T-cell (primary cell): ENCODE data around the gene AIG1. TPM values are rescaled to one million over a fixed set of nuclear protein-coding genes. Genes with fewer than 3 reads are reported as not detected.

Source experiments
- ATAC-seq, 4 experiments: fragments of 200-7000 bp in 3 of 4; fragments of 150-1000 bp in 1 of 4; cut with Tn5 transposase; replicated peaks in 1 of 4; 1 replicate in 3 of 4; 2 replicates in 1 of 4; pipeline ENCODE4 v1.10.0; 2021; ENCODE audit warnings: moderate library complexity in 3 of 4, mild to moderate bottlenecking in 2 of 4, moderate number of reproducible peaks in 1 of 4
- CTCF ChIA-PET, 2 donors: fragments of 300-600 bp; sonication (Branson Sonifier 250); formaldehyde crosslinking; loops; one replicate each; lab custom pipeline; 2022; ENCODE audit warnings: antibody characterized with exemption in 2 of 2; lab: Charles Lee
- POLR2A ChIA-PET, 2 donors: fragments of 300-600 bp; sonication (Branson Sonifier 250); formaldehyde crosslinking; loops; one replicate each; lab custom pipeline; 2022; ENCODE audit warnings: antibody characterized with exemption in 2 of 2; lab: Charles Lee
- DNase-seq, 35 experiments: peaks; one replicate each; pipeline versions ENCODE4 v3.0.0 to v3.0.0-alpha.2; 2013 to 2023
- H3K27ac ChIP-seq: one replicate; pipeline ENCODE4 v1.5.1; 2013; ENCODE audit warnings: low read length
- H3K27me3 ChIP-seq, 2 experiments: replicated peaks in 1 of 2; 1 replicate in 1 of 2; 2 replicates in 1 of 2; pipeline versions ENCODE4 v1.6.1 to v1.7.0; 2013; ENCODE audit warnings: low read length in 1 of 2, mixed read lengths in 1 of 2; ENCODE audit not compliant: control insufficient read depth in 2 of 2, insufficient read depth in 2 of 2; ENCODE audit errors: extremely low read depth in 1 of 2
- H3K36me3 ChIP-seq, 2 donors: 1 replicate in 1 of 2; 2 replicates in 1 of 2; pipeline versions ENCODE4 v1.6.1 to v1.7.0; 2013; ENCODE audit warnings: low read length in 1 of 2; ENCODE audit not compliant: control insufficient read depth in 2 of 2, insufficient read depth in 1 of 2; ENCODE audit errors: extremely low read depth in 1 of 2
- H3K4me1 ChIP-seq, 2 experiments: 1 replicate in 1 of 2; 2 replicates in 1 of 2; pipeline versions ENCODE4 v1.6.1 to v1.7.0; 2013; ENCODE audit warnings: low read length in 2 of 2, mixed read lengths in 1 of 2; ENCODE audit not compliant: insufficient read depth in 2 of 2, control insufficient read depth in 1 of 2; ENCODE audit errors: extremely low read depth in 1 of 2
- H3K4me3 ChIP-seq, 2 donors: 1 replicate in 1 of 2; 2 replicates in 1 of 2; pipeline versions ENCODE4 v1.5.1 to v1.7.0; 2013; ENCODE audit warnings: mild to moderate bottlenecking in 2 of 2, low read length in 1 of 2, moderate library complexity in 1 of 2; ENCODE audit not compliant: control insufficient read depth in 1 of 2; ENCODE audit errors: extremely low read depth in 1 of 2
- H3K9me3 ChIP-seq: 2 replicates; pipeline ENCODE4 v1.7.0; 2013
- H3K27ac Mint-ChIP-seq, 2 donors: one replicate each; pipeline ENCODE4 v1.8.0; 2020 to 2021; ENCODE audit warnings: mild to moderate bottlenecking in 2 of 2, mixed read lengths in 2 of 2
- H3K27me3 Mint-ChIP-seq, 2 donors: one replicate each; pipeline ENCODE4 v1.8.0; 2021 to 2022; ENCODE audit warnings: mixed read lengths in 2 of 2
- H3K36me3 Mint-ChIP-seq: one replicate; pipeline ENCODE4 v1.8.0; 2021; ENCODE audit warnings: mixed read lengths
- H3K4me1 Mint-ChIP-seq, 3 donors: one replicate each; pipeline ENCODE4 v1.8.0; 2020 to 2022; ENCODE audit warnings: mixed read lengths in 3 of 3, mild to moderate bottlenecking in 1 of 3
- H3K4me3 Mint-ChIP-seq, 3 donors: one replicate each; pipeline ENCODE4 v1.8.0; 2020 to 2022; ENCODE audit warnings: mild to moderate bottlenecking in 3 of 3, mixed read lengths in 3 of 3, moderate library complexity in 3 of 3
- H3K9me3 Mint-ChIP-seq, 3 donors: one replicate each; pipeline ENCODE4 v1.8.0; 2020 to 2022; ENCODE audit warnings: mixed read lengths in 3 of 3
- WGBS: methylation state at CpG from one replicate; pipeline ENCODE4 v1.1.5; 2013; ENCODE audit warnings: missing lambda C conversion rate; ENCODE audit not compliant: insufficient coverage; 5-methylcytosine and 5-hydroxymethylcytosine counted together
- total RNA-seq, 35 experiments: library from RNA in 6 of 35; stranded (reverse) in 6 of 35; fragments of 120-200 nt in 1 of 35; gene quantifications; one replicate each; pipeline versions ENCODE4 v1.2.1 to v1.2.4 and lab custom pipeline; 2013 to 2026

The AIG1 gene
- total RNA-seq, 5 donors from 2014 or later (not counting 1 experiment from before 2014, with no cell fraction given): 6.0 to 13.4 (median 7.6) TPM

DNA sequence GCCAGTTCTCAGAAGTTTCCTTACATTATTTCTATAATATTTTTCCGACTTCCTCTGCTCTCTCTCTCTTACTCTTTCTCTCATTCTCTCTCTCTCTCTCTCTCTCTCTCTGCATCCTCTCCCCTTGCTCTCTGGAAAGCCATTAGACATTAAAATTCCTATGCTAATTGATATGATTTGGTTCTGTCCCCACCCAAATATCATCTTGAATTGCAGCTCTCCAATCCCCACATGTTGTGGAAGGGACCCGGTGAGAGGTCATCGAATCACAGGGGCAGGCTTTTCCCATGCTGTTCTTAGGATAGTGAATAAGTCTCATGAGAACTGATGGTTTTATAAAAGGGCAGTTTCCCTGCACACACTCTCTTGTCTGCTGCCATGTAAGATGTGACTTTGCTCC is 315.7 kb downstream of the AIG1 start:
- Mint-ChIP-seq H3K27me3 (peaks cover 11 to 25% of the 10 kb centered on the region in 2 donors), H3K27ac (no peak overlapping the region), H3K4me3 (no peak overlapping the region), H3K36me3 (no peaks in the 10 kb centered on the region), H3K4me1 (no peaks in the 10 kb centered on the region), H3K9me3 (peaks cover 3 to 10% (median 3%) of the 10 kb centered on the region in 3 donors)
- no peak for ATAC-seq
- ChIA-PET POLR2A (interaction anchor here in 1 of 2 donors (1.7 kb wide), 1 partner anchor 21 kb away, joined by 4 read pairs; no protein-coding TSS in a partner anchor), CTCF (no interaction called here)
- Histone ChIP-seq H3K27ac (no peak overlapping the region), H3K27me3 (no peaks in the 10 kb centered on the region), H3K4me1 (no peaks in the 10 kb centered on the region), H3K9me3 (no peaks in the 10 kb centered on the region), H3K4me3 (no peak overlapping the region), H3K36me3 (no peaks in the 10 kb centered on the region)
- DNase-seq: no peak
- WGBS: no CpG with 5 or more reads among the region's 3 CpGs

DNA sequence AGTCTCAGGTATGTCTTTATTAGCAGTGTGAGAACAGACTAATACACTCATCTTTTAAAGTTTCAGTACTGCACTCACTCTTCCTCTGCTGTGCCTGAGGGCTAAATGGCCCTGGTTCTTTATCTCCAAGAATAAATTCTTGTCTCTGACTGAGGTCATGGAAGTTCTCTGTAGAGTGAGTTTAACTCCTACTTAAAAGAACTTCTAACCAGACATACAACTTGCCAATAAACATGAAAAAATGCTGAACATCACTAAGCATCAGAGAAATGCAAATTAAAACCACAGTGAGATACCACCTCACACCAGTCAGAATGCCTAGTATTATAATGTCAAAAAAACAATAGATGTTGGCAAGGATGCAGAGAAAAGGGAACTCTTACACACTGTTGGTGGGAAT is 316.2 kb downstream of the AIG1 start:
- H3K27ac ChIP-seq: no peak overlapping the region
- ChIA-PET CTCF (no interaction called here), POLR2A (no interaction called here)
- no peak overlapping the region for H3K4me3 ChIP-seq
- no peaks in the 10 kb centered on the region for H3K36me3 ChIP-seq
- no peaks in the 10 kb centered on the region for H3K4me1 Mint-ChIP-seq
- peaks cover 11 to 25% of the 10 kb centered on the region in 2 donors for H3K27me3 Mint-ChIP-seq
- DNase-seq: no peak
- H3K4me3 Mint-ChIP-seq: no peak overlapping the region
- H3K9me3 Mint-ChIP-seq: peaks cover 3 to 10% (median 3%) of the 10 kb centered on the region in 3 donors
- no peaks in the 10 kb centered on the region for H3K27me3 ChIP-seq
- no peak for ATAC-seq
- H3K4me1 ChIP-seq: no peaks in the 10 kb centered on the region
- H3K9me3 ChIP-seq: no peaks in the 10 kb centered on the region
- H3K27ac Mint-ChIP-seq: no peak overlapping the region
- no peaks in the 10 kb centered on the region for H3K36me3 Mint-ChIP-seq

DNA sequence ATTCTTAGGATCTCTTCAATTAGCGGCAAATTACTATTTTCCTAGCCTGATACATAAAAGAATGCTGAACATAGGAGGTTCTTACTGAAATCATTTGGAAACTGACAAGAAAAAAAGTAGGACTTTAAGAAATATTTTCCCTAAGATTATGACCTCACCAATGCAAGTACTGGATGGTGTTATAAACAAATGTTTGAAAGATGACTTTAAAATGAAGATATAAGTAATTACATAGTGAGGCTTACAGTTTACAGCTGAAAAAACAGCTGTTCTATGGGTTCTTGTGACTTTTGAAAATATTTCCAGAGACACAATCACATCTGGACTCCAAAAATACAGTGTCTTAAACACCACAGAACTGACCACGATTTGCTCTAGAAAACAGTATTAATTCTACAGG is 324.9 kb downstream of the AIG1 start:
- Histone ChIP-seq H3K9me3 (no peaks in the 10 kb centered on the region), H3K27ac (no peak overlapping the region), H3K4me3 (no peak overlapping the region), H3K36me3 (no peaks in the 10 kb centered on the region), H3K4me1 (no peaks in the 10 kb centered on the region), H3K27me3 (no peaks in the 10 kb centered on the region)
- Mint-ChIP-seq H3K9me3 (peaks cover 0 to 2% (median 0%) of the 10 kb centered on the region in 3 donors), H3K4me1 (no peaks in the 10 kb centered on the region), H3K27ac (no peak overlapping the region), H3K27me3 (peaks cover 2% of the 10 kb centered on the region in 2 donors), H3K4me3 (no peak overlapping the region), H3K36me3 (no peaks in the 10 kb centered on the region)
- DNase-seq: no peak
- WGBS: no CpG with 5 or more reads among the region's 2 CpGs
- ChIA-PET CTCF (interaction anchor here (0.6 to 1.3 kb wide), 3 partner anchors 13 to 159 kb away, joined by 3 read pairs; no protein-coding TSS in a partner anchor), POLR2A (interaction anchor here in 1 of 2 donors (0.6 kb wide), 1 partner anchor 104 kb away, joined by 5 read pairs; no protein-coding TSS in a partner anchor)
- no peak for ATAC-seq

DNA sequence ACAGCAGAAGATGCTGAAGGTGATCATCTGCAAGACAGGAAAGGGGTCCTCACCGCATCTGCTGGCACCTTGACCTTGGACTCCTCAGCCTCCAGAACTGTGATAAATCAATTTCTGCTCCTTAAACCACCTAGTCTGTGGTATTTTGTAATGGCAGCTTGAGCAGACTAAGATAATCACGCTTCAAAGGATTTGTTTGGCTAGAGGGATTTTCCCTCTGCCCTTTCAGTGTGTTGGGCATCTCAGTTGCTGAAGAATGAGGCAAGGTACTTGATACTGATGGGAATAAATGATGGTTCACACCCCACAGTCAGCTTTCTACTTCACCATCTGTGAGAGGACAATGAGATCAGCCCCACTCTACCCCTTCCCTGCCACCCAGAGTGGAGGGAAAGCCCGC is 329.6 kb downstream of the AIG1 start:
- CTCF ChIA-PET: no interaction called here
- Histone ChIP-seq H3K36me3 (no peaks in the 10 kb centered on the region), H3K27me3 (no peaks in the 10 kb centered on the region), H3K27ac (no peak overlapping the region), H3K4me3 (no peak overlapping the region), H3K9me3 (no peaks in the 10 kb centered on the region), H3K4me1 (no peaks in the 10 kb centered on the region)
- Mint-ChIP-seq H3K4me3 (no peak overlapping the region), H3K9me3 (no peaks in the 10 kb centered on the region), H3K36me3 (no peaks in the 10 kb centered on the region), H3K27me3 (no peaks in the 10 kb centered on the region), H3K27ac (no peak overlapping the region), H3K4me1 (no peaks in the 10 kb centered on the region)
- DNase-seq: no peak
- ATAC-seq: no peak
- POLR2A ChIA-PET: no interaction called here
- 70% methylated on average over 1 of the region's 3 CpGs for WGBS

Other genes with a start within 250 kb of the AIG1 start
- gene HIVEP2, start 115.7 kb upstream of the AIG1 start, total RNA-seq: 10 to 100 TPM; 71.4 to 81.4 (median 75.2) TPM